ENCODE measurements around the gene C6orf89.
"Not testable (repeated sequence)": the region's sequence is repeated elsewhere in the genome, so short reads cannot be mapped to it uniquely, and the experiment has no call there.

C6orf89 gene

GRCh38 chr6:36924131-36924530, 38.4 kb downstream of the C6orf89 start:
- peak; percentile 28 for DNase-seq (ENCODE audit: low read depth)

DNA sequence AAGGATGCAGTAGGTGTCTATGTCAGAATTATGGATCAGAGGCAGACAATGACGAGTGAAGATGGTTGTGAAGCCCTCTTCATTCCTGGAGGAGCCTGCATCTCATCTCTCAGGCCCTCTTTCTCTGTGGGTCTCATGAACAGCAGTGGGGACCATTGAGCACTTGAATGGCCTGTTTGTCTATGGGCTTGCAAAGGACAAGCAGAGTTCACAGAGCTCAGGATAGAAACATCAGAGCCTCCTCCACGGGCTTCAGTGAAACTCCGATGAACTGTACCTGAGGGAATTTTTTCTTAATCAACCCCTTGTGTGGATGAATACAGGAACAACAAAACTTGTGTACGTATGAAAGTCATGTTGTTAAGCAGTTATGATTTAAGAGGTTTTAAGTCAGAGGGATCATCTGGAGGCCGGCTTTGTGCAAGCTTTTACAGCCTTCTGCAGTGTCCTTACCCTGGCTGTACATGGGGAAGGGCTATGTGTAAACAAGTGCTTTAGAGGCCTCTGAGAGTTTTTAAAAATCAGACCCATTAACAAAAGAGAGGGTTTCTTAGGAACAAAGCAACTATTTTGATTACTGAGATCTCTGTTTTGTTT, 39.1 kb downstream of the C6orf89 start:
- DNase-seq (ENCODE audit: low read depth), result no peak

DNA sequence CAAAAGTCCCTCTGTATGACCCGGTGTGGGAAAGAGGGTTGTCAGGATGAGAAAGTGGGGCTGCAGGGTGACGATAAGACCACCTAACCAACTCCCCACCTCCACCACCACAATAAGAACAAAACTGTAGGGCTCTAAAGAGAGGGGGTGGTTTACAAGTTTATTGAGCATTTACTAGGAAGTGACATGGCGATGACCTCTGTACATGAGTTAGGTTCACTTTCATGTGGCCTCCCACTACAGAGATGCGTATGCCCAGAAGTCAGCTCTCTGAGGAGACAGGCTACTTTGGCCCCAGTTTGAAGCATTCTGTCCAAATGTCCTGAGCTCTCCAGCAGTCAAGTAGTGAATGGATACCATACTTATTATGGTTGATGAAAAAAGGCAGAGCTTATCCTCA, 40.1 kb downstream of the C6orf89 start:
- DNase-seq (ENCODE audit: low read depth), result no peak

DNA sequence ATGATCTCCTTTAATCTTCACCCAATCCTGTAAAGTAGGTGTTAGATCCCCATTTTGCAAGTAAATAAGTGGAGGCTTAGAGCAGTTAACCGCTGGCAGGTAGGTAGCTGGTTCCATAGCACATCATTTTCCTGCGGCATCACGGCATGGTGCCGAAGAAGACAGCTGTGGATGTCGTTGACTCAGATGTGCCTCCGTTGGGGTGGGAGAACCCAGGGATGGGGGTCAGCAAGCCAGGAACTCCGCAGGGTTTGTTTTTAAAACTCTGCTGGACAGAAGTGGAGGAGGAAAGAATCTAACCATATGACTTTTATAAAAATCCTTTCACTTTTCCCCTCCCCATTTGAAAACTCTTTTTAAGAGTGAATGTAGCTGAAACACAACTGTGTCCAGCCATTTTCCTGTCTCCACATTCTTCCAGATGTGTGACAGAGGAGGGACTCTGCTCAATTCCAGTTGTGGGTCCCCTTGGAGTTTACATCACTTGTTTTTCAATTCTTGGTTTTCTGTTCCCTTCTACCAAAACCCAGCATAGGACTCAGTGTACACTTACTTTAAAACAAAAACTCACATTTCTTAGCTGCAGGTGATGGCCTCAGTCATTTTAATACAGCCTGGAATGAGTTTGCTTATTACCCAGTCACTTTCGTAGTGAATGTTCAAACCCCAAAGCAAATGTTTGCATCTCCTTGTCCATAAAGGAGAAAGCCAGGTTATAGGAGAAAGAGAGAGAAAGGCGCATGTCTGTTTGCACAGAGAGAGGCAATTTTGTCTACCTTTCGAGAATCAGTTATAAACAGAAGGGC, 41.2 kb downstream of the C6orf89 start:
- DNase-seq (ENCODE audit: low read depth), result no peak

- DNase-seq (ENCODE audit: low read depth), result no peak
Measured at GRCh38 chr6:36927691-36928546, 42.2 kb downstream of the C6orf89 start.

GRCh38 chr6:36928547-36928918, 42.8 kb downstream of the C6orf89 start:
- DNase-seq (ENCODE audit: low read depth), result no peak

GRCh38 chr6:36929152-36929551, 43.4 kb downstream of the C6orf89 start:
- DNase-seq (ENCODE audit: low read depth), result no peak

GRCh38 chr6:36929607-36930006, 43.9 kb downstream of the C6orf89 start:
- peak; percentile 39 for DNase-seq (ENCODE audit: low read depth)

GRCh38 chr6:36930483-36930882, 44.7 kb downstream of the C6orf89 start:
- DNase-seq (ENCODE audit: low read depth), result no peak

DNA sequence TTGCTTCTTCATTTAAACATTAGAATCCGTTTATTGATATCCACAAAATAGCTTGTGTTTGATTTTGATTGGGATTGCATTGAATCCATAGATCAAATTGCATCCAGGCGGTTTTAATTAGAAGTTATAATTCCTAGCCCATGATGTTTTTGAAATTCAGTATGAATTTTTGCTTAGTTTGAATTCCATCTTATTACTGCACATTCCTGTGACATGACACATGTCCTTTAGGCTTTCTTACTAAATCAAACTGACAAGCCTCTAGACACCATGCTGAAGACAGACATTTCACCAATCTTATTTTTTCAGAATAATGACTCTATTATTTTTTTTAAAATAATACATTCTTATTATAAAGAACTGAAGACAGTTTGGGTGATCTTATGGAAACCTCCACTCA, 47.4 kb downstream of the C6orf89 start:
- DNase-seq (ENCODE audit: low read depth), result peak; percentile 76

GRCh38 chr6:36933519-36933918, 47.8 kb downstream of the C6orf89 start:
- DNase-seq (ENCODE audit: low read depth), result no peak

DNA sequence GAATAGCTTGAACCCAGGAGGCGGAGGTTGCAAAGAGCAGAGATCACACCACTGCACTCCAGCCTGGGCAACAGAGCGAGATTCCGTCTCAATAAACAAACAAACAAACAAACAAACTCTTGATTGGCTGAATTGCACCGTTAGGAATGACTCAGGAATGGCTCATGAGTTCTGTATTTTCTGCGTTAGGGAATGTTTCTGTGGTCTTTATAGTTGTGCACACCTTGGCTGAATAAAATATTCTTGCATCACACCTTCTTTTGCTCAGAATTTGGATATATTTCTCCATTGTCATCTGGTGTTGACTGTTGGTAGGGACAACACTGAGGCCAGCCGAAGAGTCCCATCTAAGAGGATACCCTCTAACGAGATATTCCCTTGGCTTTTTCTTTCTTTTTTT, 49.1 kb downstream of the C6orf89 start:
- peak; percentile 38 for DNase-seq (ENCODE audit: low read depth)

- DNase-seq (ENCODE audit: low read depth), result no peak
Measured at GRCh38 chr6:36936824-36937223, 51.1 kb downstream of the C6orf89 start.

DNA sequence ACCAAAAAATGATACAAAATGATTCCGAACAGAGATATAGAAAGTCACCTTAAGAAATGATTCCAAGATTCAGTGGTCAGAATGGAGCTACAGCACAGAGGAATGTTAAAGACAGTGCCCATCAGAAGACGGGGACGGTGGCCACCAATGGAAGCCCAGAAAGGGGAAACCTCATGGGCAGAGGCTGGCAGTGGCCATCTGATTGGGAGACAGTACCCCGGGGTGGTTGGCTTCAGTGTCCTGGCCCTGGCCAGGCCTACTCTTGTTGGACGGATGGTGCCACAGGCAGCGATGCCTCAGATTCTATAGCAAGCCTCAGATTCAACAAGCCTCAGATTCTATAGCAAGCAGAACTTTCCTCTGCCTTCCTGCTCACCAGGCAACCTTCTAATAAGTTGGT, 52.1 kb downstream of the C6orf89 start:
- DNase-seq (ENCODE audit: low read depth), result no peak

GRCh38 chr6:36938536-36938935, 52.8 kb downstream of the C6orf89 start:
- DNase-seq (ENCODE audit: low read depth), result peak; percentile 90

DNA sequence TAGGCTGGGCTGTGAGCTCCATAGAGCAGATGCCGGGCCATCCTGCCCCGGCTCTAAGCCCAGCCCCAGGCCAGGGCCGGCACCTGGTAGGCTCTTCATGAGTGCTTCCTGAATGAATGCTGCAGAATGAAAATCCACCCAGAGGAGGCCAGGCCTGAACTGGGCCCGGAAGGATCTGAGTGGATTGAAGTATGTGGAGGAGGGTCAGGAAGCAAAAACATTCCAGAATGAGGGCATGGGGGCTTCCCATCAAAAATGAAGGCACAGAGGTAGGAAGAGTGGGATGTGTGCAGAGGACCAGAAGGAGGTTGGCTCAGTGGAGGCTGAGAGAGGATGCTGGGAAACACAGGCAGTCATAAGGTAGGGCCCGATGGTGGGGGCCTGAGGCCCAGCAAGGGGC, 53.3 kb downstream of the C6orf89 start:
- not testable (repeated sequence) for DNase-seq (ENCODE audit: low read depth)

GRCh38 chr6:36940027-36940426, 54.3 kb downstream of the C6orf89 start:
- no peak for DNase-seq (ENCODE audit: low read depth)

DNA sequence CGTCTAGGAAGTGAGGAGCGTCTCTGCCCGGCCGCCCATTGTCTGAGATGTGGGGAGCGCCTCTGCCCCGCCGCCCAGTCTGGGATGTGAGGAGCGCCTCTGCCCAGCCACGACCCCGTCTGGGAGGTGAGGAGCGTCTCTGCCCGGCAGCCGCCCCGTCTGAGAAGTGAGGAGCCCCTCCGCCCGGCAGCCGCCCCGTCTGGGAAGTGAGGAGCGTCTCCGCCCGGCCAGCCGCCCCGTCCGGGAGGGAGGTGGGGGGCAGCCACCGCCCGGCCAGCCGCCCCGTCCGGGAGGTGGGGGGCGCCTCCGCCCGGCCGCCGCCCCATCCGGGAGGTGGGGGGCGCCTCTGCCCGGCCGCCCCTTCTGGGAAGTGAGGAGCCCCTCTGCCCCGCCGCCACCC, 55.8 kb downstream of the C6orf89 start:
- DNase-seq (ENCODE audit: low read depth), result not testable (repeated sequence)

GRCh38 chr6:36942329-36942728, 56.6 kb downstream of the C6orf89 start:
- DNase-seq (ENCODE audit: low read depth), result not testable (repeated sequence)

DNA sequence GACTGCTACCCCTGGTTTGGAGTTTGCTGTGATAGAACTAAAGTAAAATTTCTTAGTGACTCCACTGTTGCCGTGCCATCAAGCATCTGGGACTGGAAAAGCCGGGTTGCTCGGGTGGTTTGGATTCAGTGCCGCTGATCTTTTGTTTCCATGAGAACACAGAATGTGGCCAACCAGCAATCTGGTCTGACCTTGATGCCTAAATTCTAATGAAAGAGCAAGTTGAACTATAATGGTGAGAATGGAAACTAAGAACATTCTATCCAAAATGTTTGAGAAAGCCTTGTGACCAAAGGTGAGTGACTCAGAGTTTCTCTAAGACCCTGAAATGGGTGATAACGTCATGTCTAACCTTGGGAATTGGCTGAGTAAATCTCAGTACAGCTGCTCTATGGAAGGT, 58.9 kb downstream of the C6orf89 start:
- DNase-seq (ENCODE audit: low read depth), result no peak

- DNase-seq (ENCODE audit: low read depth), result no peak
Measured at GRCh38 chr6:36945301-36945700, 59.5 kb downstream of the C6orf89 start.

- DNase-seq (ENCODE audit: low read depth), result no peak
Measured at GRCh38 chr6:36946526-36946925, 60.8 kb downstream of the C6orf89 start.

Measured in ELR (cell line).